HepG2 (cell line): ENCODE measurements around the gene ZSWIM5. TPM values are rescaled to one million over a fixed set of nuclear protein-coding genes. Genes with fewer than 3 reads are reported as not detected.

Experiments used
- ATAC-seq: fragments of 200-7000 bp; cut with Tn5 transposase; 3 replicates; pipeline ENCODE4 v1.9.1; 2020; ENCODE audit warnings: mild to moderate bottlenecking, moderate library complexity
- BruUV-seq: library from RNA; stranded (reverse); fragments of 400-500 nt; replicated peaks from 2 replicates; lab custom pipeline; 2021; lab: Mats Ljungman, UMichigan
- CTCF ChIA-PET: fragments of 300-600 bp; formaldehyde crosslinking; extraction: SDS; loops from one replicate; lab custom pipeline; 2021; ENCODE audit warnings: low total read pairs, inconsistent platforms, low intra/inter-chr PET ratio; lab: Yijun Ruan, JAX
- POLR2A ChIA-PET: fragments of 350-600 bp; sonication (Branson Sonifier 250); formaldehyde crosslinking; loops from one replicate; lab custom pipeline; 2020; ENCODE audit warnings: antibody characterized with exemption, inconsistent platforms; lab: Yijun Ruan, JAX
- DNase-seq: peaks from one replicate; pipeline ENCODE4 v3.0.0-alpha.2; 2015; ENCODE audit warnings: low spot score
- FAIRE-seq: peaks from 3 replicates; lab custom pipeline; 2011; peaks lifted over from hg19 to GRCh38; lab: Jason Lieb, UNC
- H2AFZ ChIP-seq: one replicate; pipeline ENCODE4 v1.6.1; 2011; ENCODE audit warnings: low read length, inconsistent platforms
- H3K27ac ChIP-seq: fragments of 300-600 bp; 3 replicates; pipeline ENCODE4 v1.8.0; 2011; ENCODE audit warnings: mixed run types, mild to moderate bottlenecking, mixed read lengths, low read length, inconsistent platforms; ENCODE audit not compliant: insufficient read depth; ENCODE audit errors: extremely low read length
- H3K27me3 ChIP-seq, 2 experiments: fragments of 200-600 bp in 1 of 2; 2 replicates in 1 of 2; 3 replicates in 1 of 2; pipeline versions ENCODE4 v1.6.0 to v1.8.0; 2011; ENCODE audit warnings: low read length in 2 of 2, mild to moderate bottlenecking in 2 of 2, moderate library complexity in 2 of 2, inconsistent platforms in 1 of 2; ENCODE audit not compliant: insufficient read depth in 2 of 2, control insufficient read depth in 1 of 2
- H3K36me3 ChIP-seq, 2 experiments: fragments of 200-600 bp in 1 of 2; replicated peaks in 1 of 2; 2 replicates in 1 of 2; 3 replicates in 1 of 2; pipeline versions ENCODE4 v1.5.1 to v1.8.0; 2011; ENCODE audit warnings: low read length in 2 of 2, inconsistent platforms in 1 of 2; ENCODE audit not compliant: insufficient read depth in 2 of 2, control insufficient read depth in 1 of 2
- H3K4me1 ChIP-seq: 2 replicates; pipeline ENCODE4 v1.5.1; 2012; ENCODE audit warnings: low read length, inconsistent platforms; ENCODE audit not compliant: insufficient read depth
- H3K4me2 ChIP-seq: 2 replicates; pipeline ENCODE4 v1.6.0; 2011; ENCODE audit warnings: low read depth, low read length, inconsistent platforms
- H3K4me3 ChIP-seq, 3 experiments: fragments of 200-600 bp in 1 of 3; sonication (generic), shearing (Covaris generic) in 1 of 3; replicated peaks in 1 of 3; 2 replicates each; pipeline ENCODE4 v1.5.1; 2011 to 2016; ENCODE audit warnings: low read length in 3 of 3, inconsistent platforms in 2 of 3, low read depth in 2 of 3, mild to moderate bottlenecking in 2 of 3, control low read depth in 1 of 3, mixed read lengths in 1 of 3; ENCODE audit not compliant: insufficient read depth in 1 of 3
- H3K79me2 ChIP-seq: one replicate; pipeline ENCODE4 v1.6.1; 2011; ENCODE audit warnings: low read length, inconsistent platforms; ENCODE audit not compliant: insufficient read depth
- H3K9ac ChIP-seq: 2 replicates; pipeline ENCODE4 v1.6.0; 2011; ENCODE audit warnings: mild to moderate bottlenecking, low read depth, low read length, inconsistent platforms; ENCODE audit not compliant: insufficient read depth
- H3K9me3 ChIP-seq: 2 replicates; pipeline ENCODE4 v1.5.1; 2012; ENCODE audit warnings: mild to moderate bottlenecking, low read length
- H4K20me1 ChIP-seq: 2 replicates; pipeline ENCODE4 v1.6.0; 2011; ENCODE audit warnings: inconsistent platforms, mild to moderate bottlenecking, low read length, moderate library complexity; ENCODE audit not compliant: insufficient read depth
- DNMT1 ChIP-seq: sonication (generic); formaldehyde crosslinking; IDR thresholded peaks from 2 replicates; pipeline ENCODE4 v1.5.1; 2020; ENCODE audit warnings: mild to moderate bottlenecking, missing genetic modification reagents
- EHMT2 ChIP-seq: fragments of 200-600 bp; sonication (generic); IDR thresholded peaks from 2 replicates; pipeline ENCODE4 v1.7.0; 2017; ENCODE audit warnings: antibody characterized with exemption, low read depth, low read length, borderline replicate concordance
- SP5 ChIP-seq: IDR thresholded peaks from 2 replicates; pipeline ENCODE4 v1.6.1; 2016; ENCODE audit warnings: low read depth, borderline replicate concordance
- ZNF629 ChIP-seq: sonication (generic); formaldehyde crosslinking; conservative IDR thresholded peaks from 2 replicates; pipeline ENCODE4 v1.5.0; 2020; ENCODE audit warnings: missing genetic modification reagents
- WGBS: methylation state at CpG from one replicate; pipeline ENCODE4 v1.1.6; 2017; ENCODE audit warnings: low lambda C conversion rate; 5-methylcytosine and 5-hydroxymethylcytosine counted together
- in situ Hi-C: cut with HindIII; loops from 2 replicates; pipeline ENCODE4 v1.10.0; 2017; ENCODE audit warnings: low pct_unique_long_range_greater_than_20kb; ENCODE audit not compliant: extremely low pct_ligation_motif_present
- intact Hi-C: fragments of 100-400 bp; cut with micrococcal nuclease; formaldehyde crosslinking; loops from one replicate; pipeline ENCODE4 v1.10.0; 2022; ENCODE audit not compliant: unreplicated experiment
- polyA plus RNA-seq, 8 experiments: library from polyadenylated mRNA; depleted of rRNA in 3 of 8; stranded (reverse) in 7 of 8; unstranded in 1 of 8; fragments of >200 nt; fragmentation: Illumina TruSeq in 4 of 8; extraction: Trizol in 4 of 8; gene quantifications; 2 replicates each; pipeline versions ENCODE4 v1.2.1 to v1.2.3, GENCODE V29; 2011 to 2016; ENCODE audit warnings: low read depth in 4 of 8, missing spikeins in 1 of 8, mixed read lengths in 1 of 8; ENCODE audit not compliant: insufficient read depth in 1 of 8
- total RNA-seq, 5 experiments: library from RNA; depleted of rRNA; stranded (reverse); fragments of >200 nt; fragmentation: Illumina TruSeq; extraction: Trizol; gene quantifications; 2 replicates each; pipeline ENCODE4 v1.2.3, GENCODE V29; 2016; ENCODE audit warnings: low read depth in 1 of 5
- TF ChIP-seq, protein P1 (sequence below): sonication (generic); formaldehyde crosslinking; IDR thresholded peaks from 2 replicates; pipeline ENCODE4 v1.4.0; 2020; ENCODE audit warnings: missing genetic modification reagents, low read depth, mild to moderate bottlenecking, borderline replicate concordance
- TF ChIP-seq, protein P2 (sequence below): sonication (generic); formaldehyde crosslinking; IDR thresholded peaks from 2 replicates; pipeline ENCODE4 v1.4.0; 2020; ENCODE audit warnings: missing genetic modification reagents

Gene ZSWIM5
- total and polyA plus RNA-seq, 2 of the 13 experiments (the other 11 are each of a cell fraction or from before 2014, with no cell fraction given) = 11.0 to 20.6 TPM

DNA sequence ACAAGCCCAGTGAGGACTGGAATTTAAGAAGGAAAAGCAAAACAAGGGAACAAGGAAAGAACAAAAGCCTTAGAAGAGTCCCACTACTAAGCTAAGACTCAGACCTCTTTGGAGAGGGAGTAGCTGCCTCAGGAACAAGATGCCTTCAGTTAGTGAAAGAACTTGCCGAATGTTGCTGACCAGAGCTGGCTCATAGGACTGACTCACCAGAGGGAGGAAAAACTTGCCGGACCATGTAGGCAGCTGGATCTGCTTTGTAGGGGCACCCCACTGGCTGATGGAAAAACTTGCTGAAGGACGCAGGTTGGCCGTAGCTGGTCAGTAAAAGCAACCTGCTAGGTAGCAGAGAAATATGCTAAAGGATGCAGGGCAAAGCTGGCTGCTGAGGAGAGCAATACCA, 15.3 kb upstream of the ZSWIM5 start:
- no peak overlapping the region for H3K9ac ChIP-seq
- no peak for DNase-seq
- H3K4me2 ChIP-seq = no peak overlapping the region; the same call in 1 of the 2 replicates
- H4K20me1 ChIP-seq = no peaks in the 10 kb centered on the region
- ATAC-seq = no peak; the same call in 2 of the 3 replicates
- peaks cover 7% of the 10 kb centered on the region; the same call in 1 of the 2 replicates for H3K4me1 ChIP-seq
- ChIA-PET POLR2A (no interaction called here), CTCF (no interaction called here)
- no peak overlapping the region for H3K4me3 ChIP-seq
- no peak overlapping the region for H2AFZ ChIP-seq
- in situ Hi-C loops = no loop called here
- TF ChIP-seq EHMT2 (no peak), DNMT1 (no peak), SP5 (CRISPR knock-in tag) (no peak), ZNF629 (CRISPR knock-in tag) (no peak)
- TF ChIP-seq, protein P1, sequence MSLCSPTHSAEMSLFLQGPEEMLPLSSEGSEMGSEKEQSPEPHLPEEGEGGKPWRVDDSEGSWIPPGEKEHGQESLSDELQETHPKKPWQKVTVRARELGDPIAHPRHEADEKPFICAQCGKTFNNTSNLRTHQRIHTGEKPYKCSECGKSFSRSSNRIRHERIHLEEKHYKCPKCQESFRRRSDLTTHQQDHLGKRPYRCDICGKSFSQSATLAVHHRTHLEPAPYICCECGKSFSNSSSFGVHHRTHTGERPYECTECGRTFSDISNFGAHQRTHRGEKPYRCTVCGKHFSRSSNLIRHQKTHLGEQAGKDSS (CRISPR knock-in tag) = no peak
- TF ChIP-seq, protein P2, sequence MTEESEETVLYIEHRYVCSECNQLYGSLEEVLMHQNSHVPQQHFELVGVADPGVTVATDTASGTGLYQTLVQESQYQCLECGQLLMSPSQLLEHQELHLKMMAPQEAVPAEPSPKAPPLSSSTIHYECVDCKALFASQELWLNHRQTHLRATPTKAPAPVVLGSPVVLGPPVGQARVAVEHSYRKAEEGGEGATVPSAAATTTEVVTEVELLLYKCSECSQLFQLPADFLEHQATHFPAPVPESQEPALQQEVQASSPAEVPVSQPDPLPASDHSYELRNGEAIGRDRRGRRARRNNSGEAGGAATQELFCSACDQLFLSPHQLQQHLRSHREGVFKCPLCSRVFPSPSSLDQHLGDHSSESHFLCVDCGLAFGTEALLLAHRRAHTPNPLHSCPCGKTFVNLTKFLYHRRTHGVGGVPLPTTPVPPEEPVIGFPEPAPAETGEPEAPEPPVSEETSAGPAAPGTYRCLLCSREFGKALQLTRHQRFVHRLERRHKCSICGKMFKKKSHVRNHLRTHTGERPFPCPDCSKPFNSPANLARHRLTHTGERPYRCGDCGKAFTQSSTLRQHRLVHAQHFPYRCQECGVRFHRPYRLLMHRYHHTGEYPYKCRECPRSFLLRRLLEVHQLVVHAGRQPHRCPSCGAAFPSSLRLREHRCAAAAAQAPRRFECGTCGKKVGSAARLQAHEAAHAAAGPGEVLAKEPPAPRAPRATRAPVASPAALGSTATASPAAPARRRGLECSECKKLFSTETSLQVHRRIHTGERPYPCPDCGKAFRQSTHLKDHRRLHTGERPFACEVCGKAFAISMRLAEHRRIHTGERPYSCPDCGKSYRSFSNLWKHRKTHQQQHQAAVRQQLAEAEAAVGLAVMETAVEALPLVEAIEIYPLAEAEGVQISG (CRISPR knock-in tag) = no peak
- H3K27me3 ChIP-seq = peaks cover 0 to 8% of the 10 kb centered on the region in 2 experiments; a peak in 2 of 5 replicates
- H3K79me2 ChIP-seq = no peaks in the 10 kb centered on the region
- intact Hi-C loops = no loop called here
- H3K9me3 ChIP-seq = no peaks in the 10 kb centered on the region
- no peaks in the 10 kb centered on the region for H3K36me3 ChIP-seq
- BruUV-seq = no TSS peak
- no peak for FAIRE-seq
- no peak overlapping the region for H3K27ac ChIP-seq
- 46% methylated on average over 4 of the region's 4 CpGs for WGBS
